ENCODE data around the gene SMG5.

The SMG5 gene

GRCh38 chr1:156229809-156230472 is 52.7 kb downstream of the SMG5 start:
- no peak for DNase-seq (ENCODE audit: low read depth)
- H3K4me3 ChIP-seq (ENCODE audit: low read length), result no peak overlapping the region
- TF ChIP-seq, protein P1, sequence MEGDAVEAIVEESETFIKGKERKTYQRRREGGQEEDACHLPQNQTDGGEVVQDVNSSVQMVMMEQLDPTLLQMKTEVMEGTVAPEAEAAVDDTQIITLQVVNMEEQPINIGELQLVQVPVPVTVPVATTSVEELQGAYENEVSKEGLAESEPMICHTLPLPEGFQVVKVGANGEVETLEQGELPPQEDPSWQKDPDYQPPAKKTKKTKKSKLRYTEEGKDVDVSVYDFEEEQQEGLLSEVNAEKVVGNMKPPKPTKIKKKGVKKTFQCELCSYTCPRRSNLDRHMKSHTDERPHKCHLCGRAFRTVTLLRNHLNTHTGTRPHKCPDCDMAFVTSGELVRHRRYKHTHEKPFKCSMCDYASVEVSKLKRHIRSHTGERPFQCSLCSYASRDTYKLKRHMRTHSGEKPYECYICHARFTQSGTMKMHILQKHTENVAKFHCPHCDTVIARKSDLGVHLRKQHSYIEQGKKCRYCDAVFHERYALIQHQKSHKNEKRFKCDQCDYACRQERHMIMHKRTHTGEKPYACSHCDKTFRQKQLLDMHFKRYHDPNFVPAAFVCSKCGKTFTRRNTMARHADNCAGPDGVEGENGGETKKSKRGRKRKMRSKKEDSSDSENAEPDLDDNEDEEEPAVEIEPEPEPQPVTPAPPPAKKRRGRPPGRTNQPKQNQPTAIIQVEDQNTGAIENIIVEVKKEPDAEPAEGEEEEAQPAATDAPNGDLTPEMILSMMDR (IDR thresholded peaks at IDR 0.05; ENCODE audit: insufficient read depth, low read depth, low read length, missing control alignments), result no peak

GRCh38 chr1:156228501-156228900 is 54.1 kb downstream of the SMG5 start:
- TF ChIP-seq, protein P1 (IDR thresholded peaks at IDR 0.05; ENCODE audit: insufficient read depth, low read depth, low read length, missing control alignments), result no peak
- H3K4me3 ChIP-seq (ENCODE audit: low read length), result no peak overlapping the region
- no peak for DNase-seq (ENCODE audit: low read depth)

- no peak overlapping the region for H3K4me3 ChIP-seq (ENCODE audit: low read length)
- no peak for DNase-seq (ENCODE audit: low read depth)
- TF ChIP-seq, protein P1 (IDR thresholded peaks at IDR 0.05; ENCODE audit: insufficient read depth, low read depth, low read length, missing control alignments), result no peak
These were observed 55.8 kb downstream of the SMG5 start for GRCh38 chr1:156226782-156227181.

- no peak overlapping the region for H3K4me3 ChIP-seq (ENCODE audit: low read length)
- TF ChIP-seq, protein P1 (IDR thresholded peaks at IDR 0.05; ENCODE audit: insufficient read depth, low read depth, low read length, missing control alignments), result no peak
- DNase-seq (ENCODE audit: low read depth), result no peak
These were observed 56.5 kb downstream of the SMG5 start for GRCh38 chr1:156226116-156226538.

GRCh38 chr1:156225677-156226014 is 57.0 kb downstream of the SMG5 start:
- TF ChIP-seq, protein P1 (IDR thresholded peaks at IDR 0.05; ENCODE audit: insufficient read depth, low read depth, low read length, missing control alignments), result no peak
- DNase-seq (ENCODE audit: low read depth), result no peak
- no peak overlapping the region for H3K4me3 ChIP-seq (ENCODE audit: low read length)

GRCh38 chr1:156221986-156222692 is 60.5 kb downstream of the SMG5 start:
- TF ChIP-seq, protein P1 (IDR thresholded peaks at IDR 0.05; ENCODE audit: insufficient read depth, low read depth, low read length, missing control alignments), result no peak
- DNase-seq (ENCODE audit: low read depth), result no peak
- H3K4me3 ChIP-seq (ENCODE audit: low read length), result no peak overlapping the region
